ENCODE measurements around the gene HEPH.

Gene HEPH

GRCh38 chrX:66200050-66200664 lies 36.1 kb downstream of the HEPH start:
- no peak for TF ChIP-seq CTCF (IDR thresholded peaks at IDR 0.05; ENCODE audit: low read depth, low read length)
- Histone ChIP-seq H3K4me3 (ENCODE audit: low read depth, low read length) (no peak overlapping the region), H3K9me3 (ENCODE audit: severe bottlenecking) (no peaks in the 10 kb centered on the region), H3K36me3 (no peaks in the 10 kb centered on the region), H3K27ac (no peak overlapping the region), H3K27me3 (ENCODE audit: insufficient read depth, low read depth, severe bottlenecking) (peaks cover 33% of the 10 kb centered on the region)
- no peak for DNase-seq

DNA sequence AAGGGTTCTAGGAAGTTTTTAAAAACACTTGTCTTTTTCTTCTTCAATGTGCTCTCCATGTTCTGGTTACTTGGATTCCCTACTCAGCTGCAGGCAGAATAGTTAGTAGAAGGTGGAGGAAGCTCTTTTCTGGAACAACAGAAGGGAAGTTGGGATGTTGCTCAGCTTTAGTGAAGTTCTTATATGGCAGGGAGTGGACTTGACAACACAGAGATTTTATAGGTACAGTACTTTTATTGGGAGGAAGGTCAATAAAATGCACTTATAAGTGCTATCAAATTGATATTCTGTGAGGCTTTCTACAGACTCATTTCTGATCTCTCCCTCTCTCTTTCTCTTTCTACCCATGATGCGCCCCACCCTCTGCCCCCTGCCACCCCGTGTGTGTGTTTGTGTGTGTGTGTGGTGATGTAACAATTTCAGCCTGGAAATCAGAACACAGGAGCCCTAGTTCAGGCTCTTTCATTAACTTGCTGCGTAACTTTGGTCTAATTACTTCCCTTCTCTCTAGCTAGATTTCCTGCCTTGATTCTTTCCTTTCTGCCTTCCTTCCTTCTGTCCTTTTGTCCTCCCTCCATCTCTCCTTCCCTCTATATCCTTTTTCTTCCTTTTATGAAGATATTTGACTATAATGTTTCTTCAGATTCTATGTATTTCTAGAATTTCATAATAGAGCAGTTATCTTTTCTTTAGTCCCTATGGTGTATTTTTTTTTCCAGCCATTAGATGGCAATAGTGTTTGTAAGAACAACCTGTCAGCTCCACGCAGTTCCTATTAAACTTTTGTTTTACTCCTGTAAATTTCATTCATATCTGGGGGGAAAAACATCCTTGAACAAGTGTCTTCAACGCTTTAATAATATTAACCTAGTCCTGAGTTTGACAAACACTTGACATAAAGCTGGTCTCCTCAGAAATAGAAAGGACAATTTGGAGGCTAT lies 37.1 kb downstream of the HEPH start:
- TF ChIP-seq CTCF (IDR thresholded peaks at IDR 0.05; ENCODE audit: low read depth, low read length) = no peak
- Histone ChIP-seq H3K4me3 (ENCODE audit: low read depth, low read length) (no peak overlapping the region), H3K36me3 (no peaks in the 10 kb centered on the region), H3K27ac (no peak overlapping the region), H3K9me3 (ENCODE audit: severe bottlenecking) (no peaks in the 10 kb centered on the region), H3K27me3 (ENCODE audit: insufficient read depth, low read depth, severe bottlenecking) (peaks cover 33% of the 10 kb centered on the region)
- no peak for DNase-seq

DNA sequence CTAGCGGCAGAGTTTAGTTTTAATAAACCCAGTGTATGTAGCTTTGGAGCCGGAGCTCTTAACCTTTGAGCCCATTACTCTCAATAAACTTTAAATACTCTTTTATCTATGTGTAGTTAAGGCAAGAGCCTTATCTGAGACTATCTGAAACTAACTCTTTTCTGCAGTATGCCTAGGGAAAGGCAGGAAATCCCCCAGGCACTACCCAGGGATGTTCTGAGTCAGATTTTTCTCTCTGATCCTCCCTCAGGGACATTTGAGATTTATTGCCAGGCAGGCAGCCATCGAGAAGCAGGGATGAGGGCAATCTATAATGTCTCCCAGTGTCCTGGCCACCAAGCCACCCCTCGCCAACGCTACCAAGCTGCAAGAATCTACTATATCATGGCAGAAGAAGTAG lies 39.1 kb downstream of the HEPH start:
- H3K27ac ChIP-seq = no peak overlapping the region
- no peak overlapping the region for H3K4me3 ChIP-seq (ENCODE audit: low read depth, low read length)
- no peaks in the 10 kb centered on the region for H3K9me3 ChIP-seq (ENCODE audit: severe bottlenecking)
- DNase-seq = no peak
- H3K36me3 ChIP-seq = no peaks in the 10 kb centered on the region
- H3K27me3 ChIP-seq (ENCODE audit: insufficient read depth, low read depth, severe bottlenecking) = peaks cover 30% of the 10 kb centered on the region
- no peak for TF ChIP-seq CTCF (IDR thresholded peaks at IDR 0.05; ENCODE audit: low read depth, low read length)

GRCh38 chrX:66221856-66222255 lies 57.8 kb downstream of the HEPH start:
- no peak for DNase-seq
- no peak overlapping the region for H3K4me3 ChIP-seq (ENCODE audit: low read depth, low read length)
- peaks cover 11% of the 10 kb centered on the region for H3K27me3 ChIP-seq (ENCODE audit: insufficient read depth, low read depth, severe bottlenecking)
- TF ChIP-seq CTCF (IDR thresholded peaks at IDR 0.05; ENCODE audit: low read depth, low read length) = no peak
- H3K9me3 ChIP-seq (ENCODE audit: severe bottlenecking) = no peaks in the 10 kb centered on the region
- no peak overlapping the region for H3K27ac ChIP-seq
- H3K36me3 ChIP-seq = no peaks in the 10 kb centered on the region

GRCh38 chrX:66232296-66232695 lies 68.2 kb downstream of the HEPH start:
- Histone ChIP-seq H3K9me3 (ENCODE audit: severe bottlenecking) (no peaks in the 10 kb centered on the region), H3K36me3 (no peaks in the 10 kb centered on the region), H3K27me3 (ENCODE audit: insufficient read depth, low read depth, severe bottlenecking) (peaks cover 7% of the 10 kb centered on the region), H3K4me3 (ENCODE audit: low read depth, low read length) (no peak overlapping the region), H3K27ac (no peak overlapping the region)
- no peak for DNase-seq
- TF ChIP-seq CTCF (IDR thresholded peaks at IDR 0.05; ENCODE audit: low read depth, low read length) = no peak
